ENCODE data around the gene NBAS. TPM values are rescaled to one million over a fixed set of nuclear protein-coding genes. Genes with fewer than 3 reads are reported as not detected.

NBAS gene
- total RNA-seq, 1 donor from 2014 or later = 57.6 TPM

DNA sequence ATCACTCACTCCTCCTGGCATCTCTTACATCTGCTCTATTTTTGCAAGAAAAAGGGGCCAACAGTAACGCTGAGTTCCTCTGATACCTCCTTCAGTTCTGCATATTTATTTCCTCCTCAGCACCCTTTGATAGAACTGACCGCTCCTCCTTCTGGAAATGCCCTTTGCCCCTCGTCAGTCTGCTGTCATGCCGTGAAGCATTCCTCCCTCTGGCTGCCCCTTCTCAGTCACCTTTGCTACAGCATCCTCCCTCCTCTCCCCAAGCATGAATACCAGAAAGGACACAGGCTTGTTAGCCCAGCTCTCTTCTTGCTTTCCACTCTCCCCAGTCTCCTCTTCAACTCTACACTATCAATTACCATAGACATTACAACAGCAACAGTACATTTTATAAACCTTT lies 135.4 kb downstream of the NBAS start:
- Histone ChIP-seq H3K9me3 (ENCODE audit: insufficient read depth, low read depth, low read length) (no peaks in the 10 kb centered on the region), H3K27me3 (ENCODE audit: insufficient read depth, low read length) (no peaks in the 10 kb centered on the region), H4K20me1 (ENCODE audit: insufficient read depth, low read length) (no peaks in the 10 kb centered on the region), H2AFZ (ENCODE audit: low read depth, low read length) (no peak overlapping the region), H3K4me3 (ENCODE audit: insufficient read depth, low read depth, low read length) (no peak overlapping the region), H3K9ac (ENCODE audit: low read length) (no peak overlapping the region), H3K36me3 (ENCODE audit: insufficient read depth, low read length) (no peaks in the 10 kb centered on the region), H3K4me1 (ENCODE audit: insufficient read depth, low read length) (no peaks in the 10 kb centered on the region), H3K79me2 (ENCODE audit: insufficient read depth, low read length) (no peaks in the 10 kb centered on the region), H3K27ac (ENCODE audit: low read depth, low read length) (no peak overlapping the region), H3K4me2 (ENCODE audit: low read length) (no peak overlapping the region)
- Mint-ChIP-seq H3K27me3 (ENCODE audit: low read depth, unreplicated experiment) (no peaks in the 10 kb centered on the region), H3K4me1 (ENCODE audit: low read depth, unreplicated experiment) (peaks cover 10% of the 10 kb centered on the region), H3K9me3 (ENCODE audit: unreplicated experiment) (no peaks in the 10 kb centered on the region), H3K4me3 (ENCODE audit: unreplicated experiment) (peak overlapping the region; percentile 6), H3K36me3 (ENCODE audit: low read depth, unreplicated experiment) (peaks cover 3% of the 10 kb centered on the region), H3K27ac (ENCODE audit: unreplicated experiment) (no peak overlapping the region)
- no peak for FAIRE-seq
- no peak for DNase-seq (ENCODE audit: low read depth)
- TF ChIP-seq, protein P1, sequence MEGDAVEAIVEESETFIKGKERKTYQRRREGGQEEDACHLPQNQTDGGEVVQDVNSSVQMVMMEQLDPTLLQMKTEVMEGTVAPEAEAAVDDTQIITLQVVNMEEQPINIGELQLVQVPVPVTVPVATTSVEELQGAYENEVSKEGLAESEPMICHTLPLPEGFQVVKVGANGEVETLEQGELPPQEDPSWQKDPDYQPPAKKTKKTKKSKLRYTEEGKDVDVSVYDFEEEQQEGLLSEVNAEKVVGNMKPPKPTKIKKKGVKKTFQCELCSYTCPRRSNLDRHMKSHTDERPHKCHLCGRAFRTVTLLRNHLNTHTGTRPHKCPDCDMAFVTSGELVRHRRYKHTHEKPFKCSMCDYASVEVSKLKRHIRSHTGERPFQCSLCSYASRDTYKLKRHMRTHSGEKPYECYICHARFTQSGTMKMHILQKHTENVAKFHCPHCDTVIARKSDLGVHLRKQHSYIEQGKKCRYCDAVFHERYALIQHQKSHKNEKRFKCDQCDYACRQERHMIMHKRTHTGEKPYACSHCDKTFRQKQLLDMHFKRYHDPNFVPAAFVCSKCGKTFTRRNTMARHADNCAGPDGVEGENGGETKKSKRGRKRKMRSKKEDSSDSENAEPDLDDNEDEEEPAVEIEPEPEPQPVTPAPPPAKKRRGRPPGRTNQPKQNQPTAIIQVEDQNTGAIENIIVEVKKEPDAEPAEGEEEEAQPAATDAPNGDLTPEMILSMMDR (IDR thresholded peaks at IDR 0.05; ENCODE audit: insufficient read depth, low read depth, low read length) = no peak
- TF ChIP-seq EZH2 (IDR thresholded peaks at IDR 0.05; ENCODE audit: insufficient read depth, low read length) = no peak

DNA sequence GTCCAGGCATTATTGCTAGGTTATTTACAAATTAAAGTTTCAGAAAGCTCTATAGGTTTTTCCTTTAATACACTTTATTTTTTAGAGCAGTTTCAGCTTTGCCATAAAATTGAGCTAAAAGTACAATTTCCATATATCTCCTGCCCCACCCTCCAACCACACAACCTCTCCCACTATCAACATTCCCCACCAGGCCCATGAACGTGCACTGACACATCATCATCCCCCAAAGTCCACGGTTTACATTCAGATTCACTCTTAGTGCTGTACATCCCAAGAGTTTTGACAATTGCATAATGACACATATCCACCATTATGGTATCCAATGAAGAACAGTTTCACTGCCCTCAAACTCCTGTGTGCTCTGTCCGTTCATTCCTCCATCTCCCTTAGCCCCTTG lies 139.4 kb downstream of the NBAS start:
- Histone ChIP-seq H2AFZ (ENCODE audit: low read depth, low read length) (no peak overlapping the region), H3K79me2 (ENCODE audit: insufficient read depth, low read length) (no peaks in the 10 kb centered on the region), H3K27me3 (ENCODE audit: insufficient read depth, low read length) (no peaks in the 10 kb centered on the region), H4K20me1 (ENCODE audit: insufficient read depth, low read length) (peaks cover 9% of the 10 kb centered on the region), H3K4me1 (ENCODE audit: insufficient read depth, low read length) (no peaks in the 10 kb centered on the region), H3K27ac (ENCODE audit: low read depth, low read length) (no peak overlapping the region), H3K36me3 (ENCODE audit: insufficient read depth, low read length) (no peaks in the 10 kb centered on the region), H3K9ac (ENCODE audit: low read length) (no peak overlapping the region), H3K4me2 (ENCODE audit: low read length) (no peak overlapping the region), H3K9me3 (ENCODE audit: insufficient read depth, low read depth, low read length) (no peaks in the 10 kb centered on the region), H3K4me3 (ENCODE audit: insufficient read depth, low read depth, low read length) (no peak overlapping the region)
- Mint-ChIP-seq H3K4me3 (ENCODE audit: unreplicated experiment) (no peak overlapping the region), H3K27me3 (ENCODE audit: low read depth, unreplicated experiment) (no peaks in the 10 kb centered on the region), H3K36me3 (ENCODE audit: low read depth, unreplicated experiment) (peaks cover 3% of the 10 kb centered on the region), H3K4me1 (ENCODE audit: low read depth, unreplicated experiment) (peaks cover 10% of the 10 kb centered on the region), H3K27ac (ENCODE audit: unreplicated experiment) (no peak overlapping the region), H3K9me3 (ENCODE audit: unreplicated experiment) (no peaks in the 10 kb centered on the region)
- TF ChIP-seq EZH2 (IDR thresholded peaks at IDR 0.05; ENCODE audit: insufficient read depth, low read length) = no peak
- TF ChIP-seq, protein P1 (IDR thresholded peaks at IDR 0.05; ENCODE audit: insufficient read depth, low read depth, low read length) = no peak
- DNase-seq (ENCODE audit: low read depth) = no peak
- no peak for FAIRE-seq

DNA sequence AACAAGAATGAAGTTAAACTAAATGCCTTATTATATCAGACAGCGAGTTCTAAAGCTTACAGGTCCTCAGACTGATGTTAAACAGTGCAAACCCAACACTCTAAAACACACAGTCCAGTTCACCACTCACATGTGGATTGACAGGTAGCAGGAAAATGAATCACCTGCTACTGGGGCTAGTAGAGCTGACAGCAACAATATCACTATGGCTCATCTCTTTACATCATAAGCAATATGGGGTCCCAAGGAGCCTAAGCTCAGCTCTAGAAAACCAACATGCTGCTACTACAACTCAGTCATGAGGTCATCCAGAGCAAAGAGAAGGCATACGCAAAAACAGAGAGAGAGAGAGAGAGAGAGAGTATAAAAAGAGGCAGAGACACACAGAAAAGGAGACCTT lies 145.4 kb downstream of the NBAS start:
- Mint-ChIP-seq H3K9me3 (ENCODE audit: unreplicated experiment) (no peaks in the 10 kb centered on the region), H3K36me3 (ENCODE audit: low read depth, unreplicated experiment) (peaks cover 11% of the 10 kb centered on the region), H3K27ac (ENCODE audit: unreplicated experiment) (no peak overlapping the region), H3K27me3 (ENCODE audit: low read depth, unreplicated experiment) (no peaks in the 10 kb centered on the region), H3K4me1 (ENCODE audit: low read depth, unreplicated experiment) (no peaks in the 10 kb centered on the region), H3K4me3 (ENCODE audit: unreplicated experiment) (no peak overlapping the region)
- Histone ChIP-seq H3K36me3 (ENCODE audit: insufficient read depth, low read length) (peaks cover 4% of the 10 kb centered on the region), H3K9me3 (ENCODE audit: insufficient read depth, low read depth, low read length) (no peaks in the 10 kb centered on the region), H3K27ac (ENCODE audit: low read depth, low read length) (no peak overlapping the region), H3K4me2 (ENCODE audit: low read length) (no peak overlapping the region), H3K4me3 (ENCODE audit: insufficient read depth, low read depth, low read length) (no peak overlapping the region), H3K27me3 (ENCODE audit: insufficient read depth, low read length) (no peaks in the 10 kb centered on the region), H3K79me2 (ENCODE audit: insufficient read depth, low read length) (no peaks in the 10 kb centered on the region), H3K9ac (ENCODE audit: low read length) (no peak overlapping the region), H2AFZ (ENCODE audit: low read depth, low read length) (no peak overlapping the region), H3K4me1 (ENCODE audit: insufficient read depth, low read length) (no peaks in the 10 kb centered on the region), H4K20me1 (ENCODE audit: insufficient read depth, low read length) (peaks cover 9% of the 10 kb centered on the region)
- DNase-seq (ENCODE audit: low read depth) (no peak), FAIRE-seq (no peak)
- no peak for TF ChIP-seq EZH2 (IDR thresholded peaks at IDR 0.05; ENCODE audit: insufficient read depth, low read length)
- TF ChIP-seq, protein P1 (IDR thresholded peaks at IDR 0.05; ENCODE audit: insufficient read depth, low read depth, low read length) = no peak

Data from astrocyte (in vitro differentiated cells and primary cell).